Adrenal gland (tissue), 5 donors: ENCODE data around the gene SULT4A1.

Experiments used
- CTCF ChIP-seq, 6 experiments: fragments of 450-650 bp in 4 of 6; fragments of 200-600 bp in 2 of 6; sonication (generic) in 1 of 6; IDR thresholded peaks; 1 replicate in 5 of 6; 2 replicates in 1 of 6; pipeline versions ENCODE4 v1.5.1 to v1.8.0; 2016 to 2021; ENCODE audit warnings: antibody characterized with exemption in 6 of 6, mild to moderate bottlenecking in 2 of 6, moderate library complexity in 1 of 6
- POLR2A ChIP-seq, 2 donors: fragments of 450-650 bp; IDR thresholded peaks; one replicate each; pipeline ENCODE4 v1.6.1; 2017; ENCODE audit warnings: antibody characterized with exemption in 2 of 2, mild to moderate bottlenecking in 2 of 2, moderate library complexity in 1 of 2
- donor health status: DM: no; HTN: no; CAD: no.

- TF ChIP-seq CTCF (IDR thresholded peaks at IDR 0.05) (no peak), POLR2A (IDR thresholded peaks at IDR 0.05) (no peak)
Observed at GRCh38 chr22:43854121-43854785, 8.1 kb downstream of the SULT4A1 start.
